HG03520 (cell line): ENCODE measurements around the gene UGT1A4.
"Not testable (repeated sequence)": the region's sequence is repeated elsewhere in the genome, so short reads cannot be mapped to it uniquely, and the experiment has no call there.

ENCODE experiments used
- ATAC-seq: cut with Tn5 transposase; IDR thresholded peaks from one replicate; pipeline ENCODE4 v1.9.1; 2021; ENCODE audit warnings: mild to moderate bottlenecking, moderate library complexity; ENCODE audit not compliant: unreplicated experiment

The UGT1A4 gene

DNA sequence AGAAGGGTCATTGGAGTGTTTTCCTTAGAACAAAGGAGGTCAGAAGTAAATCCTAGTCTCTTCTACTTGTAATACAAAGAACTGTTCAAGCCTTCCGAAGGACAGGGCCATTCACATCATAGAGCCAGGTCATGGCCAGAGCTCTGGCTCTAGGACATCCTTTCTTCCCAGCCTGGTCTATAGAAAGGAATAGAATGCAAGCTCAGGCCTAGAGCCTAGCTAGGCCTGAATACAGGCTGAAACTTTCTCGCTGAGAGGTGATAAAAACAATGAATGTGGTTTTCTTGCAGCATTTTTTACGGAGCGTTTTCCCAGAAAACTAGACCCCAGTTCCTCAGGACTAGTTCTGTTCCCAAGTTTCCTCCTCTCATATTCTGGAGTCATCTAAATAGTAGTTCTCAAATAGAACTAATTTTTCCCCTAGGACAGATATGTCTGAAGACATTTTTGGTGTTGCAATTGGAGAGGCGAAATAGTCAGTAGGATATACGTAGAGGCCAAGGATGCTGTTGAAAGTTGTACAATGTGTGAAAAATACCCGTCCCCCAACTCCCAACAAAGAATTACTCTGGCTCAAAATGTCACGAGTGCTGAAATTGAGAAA, 19.0 kb upstream of the UGT1A4 start:
- no peak for ATAC-seq

GRCh38 chr2:233700028-233700635, 18.4 kb upstream of the UGT1A4 start:
- no peak for ATAC-seq

DNA sequence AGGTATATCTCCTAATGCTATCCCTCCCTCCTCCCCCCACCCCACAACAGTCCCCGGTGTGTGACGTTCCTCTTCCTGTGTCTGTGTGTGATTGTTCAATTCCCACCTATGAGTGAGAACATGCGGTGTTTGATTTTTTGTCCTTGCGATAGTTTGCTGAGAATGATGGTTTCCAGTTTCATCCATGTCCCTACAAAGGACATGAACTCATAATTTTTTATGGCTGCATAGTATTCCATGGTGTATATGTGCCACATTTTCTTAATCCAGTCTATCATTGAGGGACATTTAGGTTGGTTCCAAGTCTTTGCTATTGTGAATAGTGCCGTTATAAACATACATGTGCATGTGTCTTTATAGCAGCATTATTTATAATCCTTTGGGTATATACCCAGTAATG, 17.7 kb upstream of the UGT1A4 start:
- ATAC-seq: not testable (repeated sequence)

- ATAC-seq: no peak
Measured at GRCh38 chr2:233702238-233702637, 16.3 kb upstream of the UGT1A4 start.

DNA sequence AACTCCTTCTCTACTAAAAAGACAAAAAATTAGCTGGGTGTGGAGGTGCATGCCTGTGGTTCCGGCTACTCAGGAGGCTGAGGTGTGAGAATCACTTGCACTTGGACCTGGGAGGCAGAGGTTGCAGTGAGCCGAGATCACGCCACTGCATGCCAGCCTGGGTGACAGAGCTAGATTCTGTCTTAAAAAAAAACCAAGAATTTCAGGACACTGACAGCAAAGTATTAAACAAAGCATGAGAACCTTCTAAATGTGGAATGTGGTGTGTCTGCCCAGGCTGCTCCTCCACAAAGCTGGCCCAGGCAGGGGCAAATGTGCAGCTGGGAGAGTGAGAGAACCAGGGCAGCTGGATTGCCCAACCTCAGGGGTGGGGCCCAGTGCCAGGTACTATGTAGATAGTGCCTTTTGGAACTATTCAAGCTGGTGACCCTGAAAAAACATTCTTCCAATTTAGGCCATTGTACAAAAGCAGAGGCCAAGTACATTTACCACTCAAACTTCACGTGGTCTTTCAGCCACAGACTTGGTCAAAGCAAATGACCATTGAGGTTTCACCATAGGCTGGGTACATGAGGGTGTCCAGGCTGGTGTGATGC, 12.5 kb upstream of the UGT1A4 start:
- ATAC-seq: no peak

- no peak for ATAC-seq
Measured at GRCh38 chr2:233706720-233707119, 11.8 kb upstream of the UGT1A4 start.

DNA sequence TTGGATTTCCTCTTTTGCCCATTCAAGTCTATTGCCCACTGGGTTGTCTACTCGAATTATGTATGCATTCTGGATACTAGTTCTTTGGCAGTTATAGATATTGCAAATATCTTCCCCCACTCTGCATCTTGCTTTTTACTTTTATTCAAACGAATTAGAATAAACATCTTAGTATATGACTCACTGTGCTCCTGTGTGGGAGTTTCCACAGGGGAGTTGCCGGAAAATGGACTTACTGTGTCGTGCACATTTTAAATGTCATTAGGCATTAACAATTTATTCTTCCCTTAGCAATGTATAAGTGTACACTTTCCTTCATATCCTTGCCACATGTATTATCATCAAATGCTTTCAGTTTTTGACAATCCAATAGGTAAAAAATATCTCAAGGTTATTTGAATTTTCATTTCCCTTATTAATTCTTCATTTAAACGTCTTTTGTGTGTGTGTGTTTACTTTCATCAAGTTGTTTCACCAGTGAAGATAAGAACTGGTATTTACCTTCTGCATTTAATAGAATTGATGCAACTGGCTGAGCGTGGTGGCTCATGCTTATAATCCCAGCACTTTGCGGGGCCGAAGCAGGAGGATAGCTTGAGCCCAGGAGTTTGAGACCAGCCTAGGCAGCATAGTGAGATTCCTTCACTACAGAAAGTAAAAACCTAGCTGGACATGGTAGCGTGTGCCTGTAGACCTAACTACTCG, 10.4 kb upstream of the UGT1A4 start:
- no peak for ATAC-seq

DNA sequence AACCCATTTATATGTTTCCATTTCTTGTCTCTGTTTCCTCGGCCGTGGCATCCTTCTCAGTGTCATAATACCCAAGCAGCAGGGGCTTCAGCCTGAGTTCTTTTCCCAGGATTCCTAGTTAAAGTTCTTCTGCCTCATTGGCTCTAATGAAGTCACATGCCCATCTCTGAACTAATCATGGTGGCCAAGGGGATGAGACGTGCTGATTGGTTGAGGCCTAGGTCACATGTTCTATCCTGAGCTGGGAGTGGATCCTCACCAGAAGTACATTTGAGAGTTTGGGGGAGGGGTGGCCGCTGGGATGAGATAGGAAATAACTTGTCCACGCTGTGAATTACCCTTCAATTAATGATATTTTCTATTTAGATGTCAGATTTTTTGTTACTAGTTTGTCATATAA, 9.6 kb upstream of the UGT1A4 start:
- no peak for ATAC-seq

DNA sequence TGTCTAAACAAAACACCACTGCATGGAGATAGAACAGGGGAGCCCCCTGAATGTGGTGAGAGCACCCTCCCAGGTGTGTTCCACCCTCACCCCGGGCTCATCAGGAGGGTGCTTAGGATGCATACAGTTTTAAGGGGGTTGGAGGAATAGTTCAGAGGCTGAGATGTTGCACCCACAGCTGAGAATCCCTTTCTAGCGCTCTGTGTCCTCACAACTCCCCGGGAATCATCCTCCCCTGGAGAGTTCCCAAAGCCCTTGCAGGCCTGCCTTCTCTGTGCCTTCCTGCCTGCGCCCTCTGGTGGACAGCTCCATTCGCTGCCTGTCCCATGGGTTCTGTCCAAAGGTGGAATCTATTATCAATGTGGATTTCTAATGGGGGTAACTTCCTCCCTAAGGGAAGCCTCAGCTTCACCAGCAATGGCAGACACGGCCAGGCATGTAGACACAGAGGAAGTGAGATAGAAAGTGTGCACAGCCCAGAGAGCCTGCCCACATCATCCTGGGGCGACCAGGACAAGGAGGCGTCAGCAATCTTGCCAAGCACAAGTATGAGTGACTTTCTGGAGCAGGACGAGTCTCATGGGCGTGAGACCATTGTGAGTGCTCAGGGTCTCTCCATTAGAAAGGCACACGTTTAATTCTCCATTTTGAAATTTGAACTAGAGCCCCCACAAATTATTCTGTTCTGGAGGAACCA, 7.1 kb upstream of the UGT1A4 start:
- no peak for ATAC-seq

- no peak for ATAC-seq
Measured at GRCh38 chr2:233712611-233713261, 5.8 kb upstream of the UGT1A4 start, which contains the start of gene UGT1A5. UGT1A5 (plus strand) TSS chr2:233712907; CDS start chr2:233712992, 85 bp downstream.

DNA sequence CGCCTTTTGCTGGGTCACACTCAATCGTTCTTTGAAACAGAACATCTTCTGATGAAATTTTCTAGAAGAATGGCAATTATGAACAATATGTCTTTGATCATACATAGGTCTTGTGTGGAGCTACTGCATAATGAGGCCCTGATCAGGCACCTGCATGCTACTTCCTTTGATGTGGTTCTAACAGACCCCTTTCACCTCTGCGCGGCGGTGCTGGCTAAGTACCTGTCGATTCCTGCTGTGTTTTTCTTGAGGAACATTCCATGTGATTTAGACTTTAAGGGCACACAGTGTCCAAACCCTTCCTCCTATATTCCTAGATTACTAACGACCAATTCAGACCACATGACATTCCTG, 5.3 kb upstream of the UGT1A4 start:
- no peak for ATAC-seq

DNA sequence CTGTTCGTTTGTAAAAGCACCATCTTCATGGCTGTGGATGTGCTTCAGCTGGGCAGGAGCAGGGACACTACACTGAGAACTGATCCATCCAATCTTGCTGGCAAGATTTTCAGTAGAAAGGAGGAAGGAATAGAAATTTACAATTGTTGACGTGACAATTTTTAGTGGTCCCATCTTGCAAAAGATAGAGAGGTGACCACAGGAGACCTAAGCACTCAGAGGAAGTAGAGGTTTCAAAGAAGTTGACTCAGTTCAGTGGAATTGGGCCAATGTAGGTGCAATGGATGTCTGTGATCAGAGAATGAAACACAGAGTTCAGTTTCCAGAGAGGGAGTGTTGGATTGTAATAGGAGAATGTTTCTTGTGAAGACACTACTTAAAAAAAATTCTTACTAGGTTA, 4.4 kb upstream of the UGT1A4 start:
- no peak for ATAC-seq

DNA sequence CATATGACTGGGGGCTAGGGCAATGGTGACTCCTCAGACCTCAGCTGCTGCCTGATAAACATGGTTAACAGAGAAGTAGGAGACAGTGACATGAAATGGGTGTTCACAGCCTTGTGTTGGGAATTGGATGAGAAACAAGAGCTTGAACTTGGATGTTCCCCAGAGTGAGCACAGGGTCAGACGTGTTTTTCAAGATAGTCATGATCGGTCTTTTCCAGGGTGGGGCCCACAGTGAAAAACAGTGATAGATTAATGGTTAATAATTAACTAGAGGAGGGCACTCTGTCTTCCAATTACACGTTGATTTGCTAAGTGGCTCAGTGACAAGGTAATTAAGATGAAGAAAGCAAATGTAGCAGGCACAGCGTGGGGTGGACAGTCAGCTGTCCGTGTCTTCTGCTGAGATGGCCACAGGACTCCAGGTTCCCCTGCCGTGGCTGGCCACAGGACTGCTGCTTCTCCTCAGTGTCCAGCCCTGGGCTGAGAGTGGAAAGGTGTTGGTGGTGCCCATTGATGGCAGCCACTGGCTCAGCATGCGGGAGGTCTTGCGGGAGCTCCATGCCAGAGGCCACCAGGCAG, 10.3 kb downstream of the UGT1A4 start, which contains the start of gene UGT1A3:
Gene UGT1A3 (plus strand): TSS at position 320 of the 579 bp plus-strand sequence. CDS start 85 bp downstream, at position 405.
- no peak for ATAC-seq

DNA sequence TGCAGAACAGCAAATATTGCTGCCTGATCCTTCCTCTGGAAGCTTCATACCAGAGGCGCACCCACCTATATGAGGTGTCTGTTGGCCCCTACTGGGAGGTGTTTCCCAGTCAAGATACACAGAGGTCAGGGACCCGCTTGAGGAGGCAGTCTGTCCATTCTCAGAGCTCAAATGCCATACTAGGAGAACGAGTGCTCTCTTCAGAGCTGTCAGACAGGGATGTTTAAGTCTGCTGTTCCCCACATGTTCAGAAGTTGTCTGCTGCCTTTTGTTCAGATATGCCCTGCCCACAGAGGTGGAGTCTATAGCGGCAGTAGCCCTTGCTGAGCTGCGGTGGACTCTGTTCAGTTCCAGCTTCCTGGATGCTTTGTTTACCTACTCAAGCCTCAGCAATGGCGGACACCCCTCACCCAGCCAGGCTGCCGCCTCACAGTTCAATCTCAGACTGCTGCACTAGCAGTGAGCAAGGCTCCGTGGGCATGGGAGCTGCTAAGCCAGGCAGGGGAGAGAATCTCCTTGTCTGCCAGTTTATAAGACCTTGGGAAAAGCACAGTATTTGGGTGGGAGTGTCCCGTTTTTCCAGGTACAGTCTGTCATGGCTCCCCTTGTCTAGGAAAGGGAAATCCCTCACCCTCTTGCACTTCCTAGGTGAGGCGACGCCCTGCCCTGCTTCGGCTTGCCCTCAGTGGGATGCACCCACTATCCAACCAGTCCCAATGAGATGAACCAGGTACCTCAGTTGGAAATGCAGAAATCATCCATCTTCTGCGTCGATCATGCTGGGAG, 18.5 kb downstream of the UGT1A4 start:
- ATAC-seq: not testable (repeated sequence)

DNA sequence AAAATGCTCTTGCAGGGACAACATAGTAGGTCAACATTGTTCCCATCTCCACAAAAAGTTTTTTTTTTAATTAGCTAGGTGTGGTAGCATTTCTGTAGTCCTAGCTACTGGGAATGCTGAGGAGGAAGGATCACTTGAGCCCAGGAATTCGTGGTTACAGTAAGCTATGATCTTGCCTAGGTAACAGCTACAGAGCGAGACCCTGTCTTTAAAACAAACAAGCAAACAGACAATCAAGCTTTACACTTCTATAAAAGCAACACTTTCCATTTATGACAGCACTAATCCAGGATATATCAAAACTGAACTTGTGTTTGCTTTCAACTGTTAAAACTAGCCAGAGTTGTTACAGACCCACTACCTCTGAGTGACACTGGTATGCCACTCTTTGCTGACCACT, 22.3 kb downstream of the UGT1A4 start:
- ATAC-seq: no peak

DNA sequence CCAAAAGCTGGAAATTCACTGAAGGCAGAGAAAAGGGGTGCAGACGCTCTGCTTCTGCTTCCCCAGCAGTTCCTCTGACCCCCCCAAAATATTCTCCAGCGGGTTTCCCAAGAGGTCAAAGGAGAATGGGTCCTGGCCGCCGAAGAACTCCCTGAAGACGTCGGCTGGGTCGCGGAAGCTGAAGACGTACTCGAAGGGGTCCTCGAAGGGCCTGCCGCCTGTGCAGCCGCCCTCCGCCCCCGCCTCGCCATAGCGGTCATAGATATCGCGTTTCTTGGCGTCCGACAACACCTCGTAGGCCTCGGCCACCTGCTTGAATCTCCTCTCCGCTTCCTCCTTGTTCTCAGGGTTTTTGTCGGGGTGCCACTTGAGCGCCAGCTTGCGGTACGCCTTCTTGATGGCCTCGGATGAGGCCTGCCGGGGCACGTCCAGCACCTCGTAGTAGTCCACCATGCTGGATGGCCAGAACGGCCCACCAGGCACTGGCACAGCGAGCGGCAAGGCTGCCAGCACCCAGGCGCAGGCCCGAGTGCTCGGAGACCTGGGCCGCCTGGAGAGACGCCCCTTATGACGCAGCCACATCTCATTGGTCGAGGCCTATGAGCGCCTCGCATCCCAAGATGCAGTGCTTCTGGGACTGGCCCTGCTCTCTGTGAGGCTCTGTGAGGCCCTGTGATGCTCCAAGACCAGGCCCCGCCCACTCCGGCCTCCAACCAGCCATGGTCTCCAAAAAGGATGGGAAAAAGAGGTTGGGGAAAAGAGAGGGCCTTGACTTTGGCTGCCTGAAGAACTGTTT, 25.1 kb downstream of the UGT1A4 start:
- ATAC-seq: no peak

- ATAC-seq: no peak
Measured at GRCh38 chr2:233745073-233745755, 26.7 kb downstream of the UGT1A4 start.

DNA sequence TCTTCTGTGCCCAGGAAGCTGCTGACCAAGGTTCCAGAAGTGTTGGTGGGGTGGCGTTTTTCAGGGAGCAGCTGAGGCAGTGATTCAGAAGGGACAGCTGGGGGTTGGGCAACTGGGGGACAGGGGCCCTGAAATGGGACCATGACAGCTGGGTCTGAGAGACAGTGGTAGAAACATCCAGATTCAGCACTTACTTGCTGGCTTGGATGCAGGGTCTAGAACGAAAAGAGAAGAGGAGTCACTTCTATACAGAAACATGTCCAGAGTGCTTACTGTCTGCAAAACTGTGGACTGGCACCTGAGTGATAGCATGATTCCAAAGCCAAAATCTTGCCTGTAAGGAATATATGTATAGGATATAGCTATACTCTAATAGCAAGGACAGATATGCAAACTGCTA, 27.3 kb downstream of the UGT1A4 start:
- not testable (repeated sequence) for ATAC-seq
